Neural cell (in vitro differentiated cells): Measurements from ENCODE around the gene JMJD6. TPM values are rescaled to one million over a fixed set of nuclear protein-coding genes. Genes with fewer than 3 reads are reported as not detected.

Experiments used
- H2AFZ ChIP-seq: fragments of 200-600, 300-800 bp; sonication (generic), shearing (Covaris generic); 2 replicates; pipeline ENCODE4 v1.6.0; 2014; ENCODE audit warnings: low read depth, mild to moderate bottlenecking, antibody characterized with exemption, low read length, moderate library complexity
- H3F3A ChIP-seq: fragments of 200-600 bp; shearing (Covaris generic); 2 replicates; pipeline ENCODE4 v1.6.1; 2016; ENCODE audit warnings: mild to moderate bottlenecking, moderate library complexity, mixed read lengths, antibody characterized with exemption, low read length; ENCODE audit not compliant: insufficient read depth, poor library complexity, severe bottlenecking
- H3K27ac ChIP-seq: fragments of 200-600, 300-800 bp; sonication (generic), shearing (Covaris generic); 2 replicates; pipeline ENCODE4 v1.5.1; 2014; ENCODE audit warnings: mild to moderate bottlenecking, low read length, moderate library complexity
- H3K27me3 ChIP-seq: fragments of 300-800, 200-600 bp; sonication (generic), shearing (Covaris generic); 2 replicates; pipeline ENCODE4 v1.6.0; 2014; ENCODE audit warnings: mild to moderate bottlenecking, low read depth, low read length, moderate library complexity; ENCODE audit not compliant: insufficient read depth
- H3K36me3 ChIP-seq: fragments of 300-800, 200-600 bp; sonication (generic), shearing (Covaris generic); 2 replicates; pipeline ENCODE4 v1.5.1; 2014; ENCODE audit warnings: mild to moderate bottlenecking, antibody characterized with exemption, low read length, moderate library complexity; ENCODE audit not compliant: insufficient read depth
- H3K4me2 ChIP-seq: fragments of 300-800, 200-600 bp; sonication (generic), shearing (Covaris generic); 2 replicates; pipeline ENCODE4 v1.6.0; 2014; ENCODE audit warnings: mild to moderate bottlenecking, low read length
- H3K4me3 ChIP-seq: fragments of 300-800, 200-600 bp; sonication (generic), shearing (Covaris generic); 2 replicates; pipeline ENCODE4 v1.5.1; 2014; ENCODE audit warnings: mild to moderate bottlenecking, low read length, moderate library complexity
- H3K79me2 ChIP-seq: fragments of 200-600 bp; shearing (Covaris generic); replicated peaks from 2 replicates; pipeline ENCODE4 v1.6.0; 2014; ENCODE audit warnings: mild to moderate bottlenecking, low read length, moderate library complexity; ENCODE audit not compliant: insufficient read depth
- H3K9ac ChIP-seq: fragments of 300-800, 200-600 bp; sonication (generic), shearing (Covaris generic); 2 replicates; pipeline ENCODE4 v1.6.1; 2016; ENCODE audit warnings: mild to moderate bottlenecking, low read length, mixed read lengths
- H3K9me2 ChIP-seq: fragments of 200-600 bp; shearing (Covaris generic); 2 replicates; pipeline ENCODE4 v1.6.1; 2016; ENCODE audit warnings: mild to moderate bottlenecking, low read length, mixed read lengths; ENCODE audit not compliant: insufficient read depth
- H3K9me3 ChIP-seq: fragments of 200-600, 300-800 bp; sonication (generic), shearing (Covaris generic); 2 replicates; pipeline ENCODE4 v1.6.1; 2016; ENCODE audit warnings: mild to moderate bottlenecking, mixed run types, low read length, moderate library complexity, mixed read lengths
- H4K20me1 ChIP-seq: fragments of 200-600 bp; shearing (Covaris generic); 2 replicates; pipeline ENCODE4 v1.6.1; 2016; ENCODE audit warnings: mild to moderate bottlenecking, mixed run types; ENCODE audit not compliant: insufficient read depth
- EP300 ChIP-seq: fragments of 450-650 bp; conservative IDR thresholded peaks from 2 replicates; pipeline ENCODE4 v1.6.1; 2014; ENCODE audit warnings: antibody characterized with exemption, mild to moderate bottlenecking, moderate library complexity; ENCODE audit not compliant: poor library complexity, severe bottlenecking
- EZH2 ChIP-seq: fragments of 200-600, 300-800 bp; shearing (Covaris generic), sonication (generic); IDR thresholded peaks from 2 replicates; pipeline ENCODE4 v1.6.1; 2014; ENCODE audit warnings: antibody characterized with exemption, low read length, borderline replicate concordance, mild to moderate bottlenecking; ENCODE audit not compliant: insufficient read depth, poor library complexity, severe bottlenecking
- MXI1 ChIP-seq: fragments of 450-650 bp; conservative IDR thresholded peaks from 2 replicates; pipeline ENCODE4 v1.6.1; 2014; ENCODE audit warnings: antibody characterized with exemption, mild to moderate bottlenecking; ENCODE audit not compliant: poor library complexity, severe bottlenecking
- POLR2AphosphoS5 ChIP-seq: IDR thresholded peaks from 2 replicates; pipeline ENCODE4 v1.6.1; 2012
- RAD21 ChIP-seq: fragments of 450-650 bp; conservative IDR thresholded peaks from 2 replicates; pipeline ENCODE4 v1.6.1; 2014; ENCODE audit warnings: antibody characterized with exemption, mild to moderate bottlenecking, moderate library complexity
- SMC3 ChIP-seq: fragments of 450-650 bp; conservative IDR thresholded peaks from 2 replicates; pipeline ENCODE4 v1.6.1; 2014; ENCODE audit warnings: antibody characterized with exemption, mild to moderate bottlenecking, moderate library complexity; ENCODE audit not compliant: poor library complexity
- TAF1 ChIP-seq: IDR thresholded peaks from 2 replicates; pipeline ENCODE4 v1.6.1; 2012; ENCODE audit warnings: low read depth
- polyA plus RNA-seq: library from polyadenylated mRNA; depleted of rRNA; stranded (reverse); fragments of >200 nt; gene quantifications from 2 replicates; pipeline ENCODE4 v1.2.3, GENCODE V29; 2014
- TF ChIP-seq, protein P1 (sequence below): IDR thresholded peaks from 2 replicates; pipeline ENCODE4 v1.6.1; 2012; ENCODE audit warnings: borderline replicate concordance
- TF ChIP-seq, protein P2 (sequence below): fragments of 450-650 bp; IDR thresholded peaks from 2 replicates; pipeline ENCODE4 v1.5.1; 2014; ENCODE audit warnings: antibody characterized with exemption, mild to moderate bottlenecking, moderate library complexity; ENCODE audit not compliant: poor library complexity, severe bottlenecking

Gene JMJD6
- polyA plus RNA-seq, 1 donor from 2014 or later: 21.7 TPM

DNA sequence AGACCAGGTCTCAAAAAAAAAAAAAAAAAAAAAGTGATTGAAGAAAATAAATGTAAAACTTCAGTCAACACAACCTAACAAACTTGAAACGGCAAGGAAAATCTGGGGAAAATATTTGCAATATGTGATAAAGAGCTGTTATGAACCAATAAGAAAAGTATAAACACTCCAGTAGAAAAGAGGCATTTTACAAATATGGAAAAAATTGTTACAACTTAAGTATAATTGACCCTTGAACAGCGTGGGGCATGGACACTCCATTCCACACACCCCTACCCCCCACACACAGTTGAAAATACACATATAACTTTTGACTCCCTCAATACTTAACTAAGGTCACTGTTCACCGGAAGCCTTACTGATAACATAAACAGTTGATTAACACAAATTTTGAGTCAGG is 32.2 kb upstream of the JMJD6 start:
- Histone ChIP-seq H2AFZ (no peak overlapping the region), H3F3A (no peaks in the 10 kb centered on the region), H3K27ac (no peak overlapping the region), H3K79me2 (no peaks in the 10 kb centered on the region), H3K9ac (no peak overlapping the region), H3K27me3 (no peaks in the 10 kb centered on the region), H3K4me2 (no peak overlapping the region), H3K36me3 (no peaks in the 10 kb centered on the region), H4K20me1 (no peaks in the 10 kb centered on the region), H3K9me3 (no peaks in the 10 kb centered on the region), H3K4me3 (no peak overlapping the region), H3K9me2 (no peaks in the 10 kb centered on the region)
- TF ChIP-seq POLR2AphosphoS5: no peak
- no peak for TF ChIP-seq EP300
- TF ChIP-seq SMC3: no peak
- TF ChIP-seq TAF1: no peak
- no peak for TF ChIP-seq EZH2
- TF ChIP-seq MXI1: no peak
- TF ChIP-seq, protein P1, sequence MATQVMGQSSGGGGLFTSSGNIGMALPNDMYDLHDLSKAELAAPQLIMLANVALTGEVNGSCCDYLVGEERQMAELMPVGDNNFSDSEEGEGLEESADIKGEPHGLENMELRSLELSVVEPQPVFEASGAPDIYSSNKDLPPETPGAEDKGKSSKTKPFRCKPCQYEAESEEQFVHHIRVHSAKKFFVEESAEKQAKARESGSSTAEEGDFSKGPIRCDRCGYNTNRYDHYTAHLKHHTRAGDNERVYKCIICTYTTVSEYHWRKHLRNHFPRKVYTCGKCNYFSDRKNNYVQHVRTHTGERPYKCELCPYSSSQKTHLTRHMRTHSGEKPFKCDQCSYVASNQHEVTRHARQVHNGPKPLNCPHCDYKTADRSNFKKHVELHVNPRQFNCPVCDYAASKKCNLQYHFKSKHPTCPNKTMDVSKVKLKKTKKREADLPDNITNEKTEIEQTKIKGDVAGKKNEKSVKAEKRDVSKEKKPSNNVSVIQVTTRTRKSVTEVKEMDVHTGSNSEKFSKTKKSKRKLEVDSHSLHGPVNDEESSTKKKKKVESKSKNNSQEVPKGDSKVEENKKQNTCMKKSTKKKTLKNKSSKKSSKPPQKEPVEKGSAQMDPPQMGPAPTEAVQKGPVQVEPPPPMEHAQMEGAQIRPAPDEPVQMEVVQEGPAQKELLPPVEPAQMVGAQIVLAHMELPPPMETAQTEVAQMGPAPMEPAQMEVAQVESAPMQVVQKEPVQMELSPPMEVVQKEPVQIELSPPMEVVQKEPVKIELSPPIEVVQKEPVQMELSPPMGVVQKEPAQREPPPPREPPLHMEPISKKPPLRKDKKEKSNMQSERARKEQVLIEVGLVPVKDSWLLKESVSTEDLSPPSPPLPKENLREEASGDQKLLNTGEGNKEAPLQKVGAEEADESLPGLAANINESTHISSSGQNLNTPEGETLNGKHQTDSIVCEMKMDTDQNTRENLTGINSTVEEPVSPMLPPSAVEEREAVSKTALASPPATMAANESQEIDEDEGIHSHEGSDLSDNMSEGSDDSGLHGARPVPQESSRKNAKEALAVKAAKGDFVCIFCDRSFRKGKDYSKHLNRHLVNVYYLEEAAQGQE: no peak
- TF ChIP-seq, protein P2, sequence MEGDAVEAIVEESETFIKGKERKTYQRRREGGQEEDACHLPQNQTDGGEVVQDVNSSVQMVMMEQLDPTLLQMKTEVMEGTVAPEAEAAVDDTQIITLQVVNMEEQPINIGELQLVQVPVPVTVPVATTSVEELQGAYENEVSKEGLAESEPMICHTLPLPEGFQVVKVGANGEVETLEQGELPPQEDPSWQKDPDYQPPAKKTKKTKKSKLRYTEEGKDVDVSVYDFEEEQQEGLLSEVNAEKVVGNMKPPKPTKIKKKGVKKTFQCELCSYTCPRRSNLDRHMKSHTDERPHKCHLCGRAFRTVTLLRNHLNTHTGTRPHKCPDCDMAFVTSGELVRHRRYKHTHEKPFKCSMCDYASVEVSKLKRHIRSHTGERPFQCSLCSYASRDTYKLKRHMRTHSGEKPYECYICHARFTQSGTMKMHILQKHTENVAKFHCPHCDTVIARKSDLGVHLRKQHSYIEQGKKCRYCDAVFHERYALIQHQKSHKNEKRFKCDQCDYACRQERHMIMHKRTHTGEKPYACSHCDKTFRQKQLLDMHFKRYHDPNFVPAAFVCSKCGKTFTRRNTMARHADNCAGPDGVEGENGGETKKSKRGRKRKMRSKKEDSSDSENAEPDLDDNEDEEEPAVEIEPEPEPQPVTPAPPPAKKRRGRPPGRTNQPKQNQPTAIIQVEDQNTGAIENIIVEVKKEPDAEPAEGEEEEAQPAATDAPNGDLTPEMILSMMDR: no peak
- TF ChIP-seq RAD21: no peak

DNA sequence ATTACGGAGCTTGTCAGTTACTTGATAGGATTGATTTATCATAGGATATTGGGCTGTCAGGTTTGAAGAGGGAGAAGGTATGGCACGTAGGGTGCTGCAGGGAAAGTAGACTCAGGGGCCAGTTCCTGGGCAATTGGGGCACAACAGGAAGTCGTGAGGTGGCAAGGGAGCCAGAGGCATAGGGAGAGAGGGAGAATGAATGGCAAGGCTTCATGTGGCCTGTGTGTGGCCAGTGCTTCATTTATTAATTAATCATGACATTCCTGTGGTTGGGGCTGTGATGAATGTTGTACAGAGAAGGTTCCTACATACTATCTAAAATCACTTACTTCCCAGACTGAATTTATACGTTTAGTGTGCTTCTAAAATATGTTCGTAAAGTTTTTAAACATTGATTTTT is 30.9 kb upstream of the JMJD6 start:
- no peaks in the 10 kb centered on the region for H3K9me3 ChIP-seq
- H3K4me2 ChIP-seq: no peak overlapping the region
- H3K4me3 ChIP-seq: no peak overlapping the region
- no peak overlapping the region for H3K9ac ChIP-seq
- H3K27me3 ChIP-seq: no peaks in the 10 kb centered on the region
- no peaks in the 10 kb centered on the region for H3K36me3 ChIP-seq
- H4K20me1 ChIP-seq: no peaks in the 10 kb centered on the region
- H3K79me2 ChIP-seq: no peaks in the 10 kb centered on the region
- no peak overlapping the region for H3K27ac ChIP-seq
- no peak for TF ChIP-seq TAF1
- TF ChIP-seq, protein P1: no peak
- no peak for TF ChIP-seq SMC3
- TF ChIP-seq POLR2AphosphoS5: no peak
- no peak for TF ChIP-seq EP300
- no peak for TF ChIP-seq RAD21
- TF ChIP-seq, protein P2: no peak
- no peak for TF ChIP-seq EZH2
- no peak for TF ChIP-seq MXI1
- H3F3A ChIP-seq: no peaks in the 10 kb centered on the region
- H3K9me2 ChIP-seq: no peaks in the 10 kb centered on the region
- H2AFZ ChIP-seq: no peak overlapping the region
